Right hindlimb (tissue), 1 donor: ENCODE results near the gene DEDD2.
"Not testable (repeated sequence)": the region's sequence is repeated elsewhere in the genome, so short reads cannot be mapped to it uniquely, and the experiment has no call there.

Source experiments
- DNase-seq: peaks from one replicate; pipeline ENCODE4 v3.0.0-alpha.2; 2018

Gene DEDD2, protein sequence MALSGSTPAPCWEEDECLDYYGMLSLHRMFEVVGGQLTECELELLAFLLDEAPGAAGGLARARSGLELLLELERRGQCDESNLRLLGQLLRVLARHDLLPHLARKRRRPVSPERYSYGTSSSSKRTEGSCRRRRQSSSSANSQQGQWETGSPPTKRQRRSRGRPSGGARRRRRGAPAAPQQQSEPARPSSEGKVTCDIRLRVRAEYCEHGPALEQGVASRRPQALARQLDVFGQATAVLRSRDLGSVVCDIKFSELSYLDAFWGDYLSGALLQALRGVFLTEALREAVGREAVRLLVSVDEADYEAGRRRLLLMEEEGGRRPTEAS

DNA sequence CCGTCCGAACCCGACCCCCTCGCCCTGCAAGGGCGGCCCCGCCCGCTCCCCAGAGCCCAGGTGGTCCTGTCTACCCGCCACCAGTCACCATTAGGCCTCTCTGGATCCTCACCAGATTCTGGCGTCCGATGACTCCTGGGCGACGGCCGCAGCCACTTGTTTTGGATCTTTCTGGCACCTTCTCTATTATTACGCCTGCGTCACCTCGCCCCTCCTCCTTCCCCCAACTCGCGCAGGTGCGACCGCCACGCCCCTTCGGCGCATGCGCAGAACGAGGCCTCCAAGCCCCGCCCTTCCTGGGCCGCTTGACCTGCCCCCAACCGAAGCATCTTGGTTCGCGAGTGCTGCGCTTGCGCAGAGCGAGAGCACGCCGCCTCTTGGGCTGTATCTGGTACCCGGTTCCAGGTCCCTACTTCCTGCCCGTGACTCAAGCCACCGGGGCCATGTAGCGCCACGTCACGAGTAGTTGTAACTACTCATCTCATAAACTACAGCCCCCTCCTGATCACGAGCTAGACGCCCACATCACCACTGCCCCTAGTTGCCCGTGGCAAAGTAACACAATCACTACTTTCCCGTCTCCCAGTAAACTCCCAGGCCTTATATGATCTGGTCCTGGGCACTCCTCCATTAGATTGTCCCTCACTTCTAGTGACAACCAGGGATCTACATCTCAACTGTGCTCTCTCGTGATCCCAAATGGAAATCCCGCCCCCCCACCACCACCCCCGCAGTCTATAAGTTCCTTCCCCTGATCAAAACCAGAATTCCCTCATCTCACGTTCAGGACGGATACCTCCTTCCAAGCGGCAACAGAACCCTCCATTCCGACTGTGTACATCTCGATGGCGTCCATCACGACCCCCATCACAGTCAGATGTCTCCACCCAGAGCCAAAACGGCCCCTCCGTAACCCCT lies at the start of gene DEDD2:
Gene DEDD2, minus strand, starts transcription at position 158 of the 918 bp plus-strand sequence. CDS start 670 bp downstream, outside the sequence.
- peak; percentile 96 for DNase-seq

DNA sequence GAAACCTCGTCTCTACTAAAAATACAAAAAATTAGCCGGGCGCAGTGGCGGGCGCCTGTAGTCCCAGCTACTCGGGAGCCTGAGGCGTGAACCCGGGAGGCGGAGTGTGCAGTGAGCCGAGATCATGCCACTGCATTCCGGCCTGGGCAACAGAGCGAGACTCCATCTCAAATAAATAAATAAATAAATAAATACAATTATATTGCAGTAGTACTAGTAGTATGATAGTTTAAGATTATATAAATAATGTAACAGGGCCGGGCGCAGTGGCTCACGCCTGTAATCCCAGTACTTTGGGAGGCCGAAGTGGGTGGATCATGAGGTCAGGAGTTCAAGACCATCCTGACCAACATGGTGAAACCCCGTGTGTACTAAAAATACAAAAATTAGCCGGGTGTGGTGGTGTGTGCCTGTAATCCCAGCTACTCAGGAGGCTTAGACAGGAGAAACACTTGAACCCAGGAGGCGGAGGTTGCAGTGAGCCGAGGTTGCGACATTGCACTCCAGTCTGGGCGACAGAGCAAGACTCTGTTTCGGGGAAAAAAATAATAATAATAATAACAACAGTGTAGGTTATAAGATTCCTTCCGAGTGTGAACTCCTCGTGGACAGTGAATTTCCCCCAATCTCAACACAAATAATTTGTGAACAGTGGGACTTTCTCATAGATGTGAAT lies 49.6 kb upstream of the DEDD2 start:
- DNase-seq = not testable (repeated sequence)

DNA sequence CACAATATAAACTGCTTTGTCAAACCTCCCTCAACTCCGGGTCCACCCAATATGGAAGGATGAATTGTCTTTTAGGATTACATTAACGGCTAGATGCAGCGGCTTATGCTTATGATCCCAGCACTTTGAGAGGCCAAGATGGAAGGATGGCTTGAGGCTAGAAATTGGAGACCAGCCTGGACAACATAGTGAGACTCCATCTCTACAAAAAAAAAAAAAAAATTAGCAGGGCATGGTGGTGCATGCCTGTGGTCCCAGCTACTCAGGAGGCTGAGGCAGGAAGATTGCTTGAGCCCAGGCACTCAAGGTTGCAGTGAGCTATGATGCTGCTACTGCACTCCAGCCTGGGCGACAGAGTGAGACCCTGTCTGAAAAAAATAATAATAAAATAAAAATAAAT lies 48.6 kb upstream of the DEDD2 start:
- DNase-seq = peak; percentile 7

DNA sequence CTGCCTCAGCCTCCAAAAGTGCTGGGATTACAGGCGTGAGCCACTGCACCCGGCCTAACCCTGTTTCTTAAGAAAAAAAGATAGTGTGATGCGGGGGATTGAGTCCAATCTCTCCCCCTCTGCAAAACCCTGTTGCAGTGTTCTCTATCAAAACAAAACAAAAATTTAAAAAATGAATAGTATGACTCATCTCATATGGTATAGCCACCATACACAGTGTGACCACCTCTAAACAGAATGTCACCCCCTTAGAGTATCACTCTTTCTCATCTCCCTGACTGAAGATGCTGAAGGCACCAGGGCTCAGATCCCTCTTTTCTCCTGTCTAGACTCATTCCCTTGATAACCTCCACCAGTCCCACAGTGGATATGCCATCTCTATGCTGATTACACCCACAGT lies 44.3 kb upstream of the DEDD2 start:
- DNase-seq = no peak

DNA sequence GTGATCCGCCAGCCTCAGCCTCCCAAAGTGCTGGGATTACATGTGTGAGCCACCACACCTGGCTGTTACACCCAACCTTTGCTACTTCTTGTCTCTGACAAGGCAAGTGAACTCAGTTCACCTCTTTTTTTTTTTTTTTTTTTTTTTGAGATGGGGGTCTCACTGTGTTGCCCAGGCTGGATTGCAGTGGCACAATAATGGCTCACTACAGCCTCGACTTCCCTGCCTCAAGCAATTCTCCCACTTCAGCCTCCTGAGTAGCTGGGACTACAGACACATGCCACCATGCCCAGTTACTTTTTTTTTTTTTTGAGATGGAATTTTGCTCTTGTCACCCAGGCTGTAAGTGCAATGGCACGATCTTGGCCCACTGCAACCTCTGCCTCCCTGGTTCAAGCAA lies 40.4 kb upstream of the DEDD2 start:
- DNase-seq = peak; percentile 7

DNA sequence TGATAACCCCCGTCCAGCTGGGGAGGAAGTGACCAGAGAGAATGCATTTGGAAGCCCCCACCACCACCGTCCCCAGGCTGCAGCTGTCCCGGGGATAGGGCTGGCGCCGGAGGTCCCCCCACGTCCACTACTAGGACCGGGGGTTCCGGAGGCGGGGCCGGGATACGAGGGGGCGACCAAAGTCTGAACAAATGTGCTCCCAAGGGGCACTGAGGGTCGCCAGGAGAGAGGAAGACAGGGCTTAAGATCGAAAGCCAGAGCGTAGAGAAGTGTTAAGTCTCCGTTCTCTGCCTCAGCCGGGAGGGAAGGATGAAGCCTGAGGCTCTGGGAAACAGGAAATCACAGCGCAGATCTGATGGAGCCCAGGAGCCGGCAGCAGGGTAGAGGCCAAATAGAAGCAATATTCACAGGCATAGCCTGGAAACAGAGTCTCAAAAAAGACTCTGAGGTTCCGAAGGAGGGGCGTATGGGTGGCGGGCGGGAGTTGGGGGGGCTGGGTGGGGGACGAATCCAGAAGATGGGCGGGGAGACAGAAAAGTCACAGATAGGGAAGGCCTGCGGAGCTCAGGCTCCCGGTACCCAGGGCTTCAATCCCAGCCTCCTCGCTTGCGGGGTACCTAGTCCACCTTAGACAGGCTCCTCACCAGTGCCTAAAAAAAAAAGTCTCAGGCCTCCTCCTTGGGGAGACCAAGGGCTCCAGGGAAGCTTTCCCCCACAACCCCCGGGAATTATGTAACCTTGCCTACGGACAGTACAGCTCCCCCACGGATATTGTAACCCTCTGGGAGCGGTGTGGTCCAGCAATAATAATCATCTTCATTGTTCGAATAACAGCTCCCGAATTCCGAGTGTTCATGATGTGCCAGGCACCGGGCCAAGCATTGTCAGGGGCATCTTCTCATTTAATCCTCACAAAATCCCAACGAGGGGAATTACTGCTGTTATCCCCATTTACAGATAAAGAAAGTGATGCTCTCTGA lies 38.6 kb upstream of the DEDD2 start:
- peak; percentile 82 for DNase-seq

DNA sequence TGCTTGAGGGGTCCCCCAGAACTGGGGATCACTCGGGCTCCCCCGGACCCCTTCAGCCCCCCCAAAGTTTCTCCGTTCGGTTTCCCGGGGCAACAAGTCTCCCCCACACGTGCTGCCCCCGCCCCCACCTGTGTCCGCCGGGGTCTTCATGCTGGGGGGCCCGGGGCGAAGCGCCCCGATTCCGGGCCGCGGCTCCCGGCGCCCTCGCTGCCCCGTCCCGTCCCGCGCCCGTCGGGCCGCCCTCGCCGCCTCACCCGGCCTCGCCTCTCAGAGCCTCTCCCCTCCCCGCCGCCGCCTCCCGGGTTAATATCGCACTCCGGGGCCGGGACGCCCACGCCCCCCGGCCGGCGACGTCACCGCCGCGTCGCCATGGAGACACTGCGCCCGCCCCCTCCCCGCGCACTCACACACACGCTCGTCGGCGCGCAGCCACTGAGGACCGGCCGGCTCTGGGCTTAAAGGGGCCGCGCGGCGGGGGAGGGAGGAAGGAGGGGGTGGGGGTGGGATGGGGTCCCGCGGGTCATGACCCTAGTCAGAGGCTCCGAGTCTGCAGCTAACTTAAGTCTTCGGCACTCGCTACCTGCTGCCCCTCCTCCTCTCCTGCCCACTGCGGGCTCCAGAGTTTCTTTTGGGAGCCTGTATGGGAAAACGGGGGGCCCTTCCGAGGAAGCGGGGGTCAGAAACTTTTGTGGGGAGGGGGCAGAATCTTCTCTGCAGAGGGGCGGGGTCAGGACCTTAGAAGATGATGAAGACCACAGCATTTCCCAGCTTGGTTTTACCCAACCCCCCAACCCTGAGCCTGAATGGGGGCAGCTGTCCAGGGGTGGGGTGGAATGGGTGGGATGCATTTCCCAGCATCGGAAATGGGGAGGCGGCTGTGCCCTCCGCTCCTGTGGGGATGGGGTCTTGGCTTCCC lies 37.6 kb upstream of the DEDD2 start, which contains the start of gene ERF:
Gene ERF, minus strand, starts transcription at position 279 of the 916 bp plus-strand sequence. Its CDS starts 129 bp downstream, at position 150.
- DNase-seq = peak; percentile 97

DNA sequence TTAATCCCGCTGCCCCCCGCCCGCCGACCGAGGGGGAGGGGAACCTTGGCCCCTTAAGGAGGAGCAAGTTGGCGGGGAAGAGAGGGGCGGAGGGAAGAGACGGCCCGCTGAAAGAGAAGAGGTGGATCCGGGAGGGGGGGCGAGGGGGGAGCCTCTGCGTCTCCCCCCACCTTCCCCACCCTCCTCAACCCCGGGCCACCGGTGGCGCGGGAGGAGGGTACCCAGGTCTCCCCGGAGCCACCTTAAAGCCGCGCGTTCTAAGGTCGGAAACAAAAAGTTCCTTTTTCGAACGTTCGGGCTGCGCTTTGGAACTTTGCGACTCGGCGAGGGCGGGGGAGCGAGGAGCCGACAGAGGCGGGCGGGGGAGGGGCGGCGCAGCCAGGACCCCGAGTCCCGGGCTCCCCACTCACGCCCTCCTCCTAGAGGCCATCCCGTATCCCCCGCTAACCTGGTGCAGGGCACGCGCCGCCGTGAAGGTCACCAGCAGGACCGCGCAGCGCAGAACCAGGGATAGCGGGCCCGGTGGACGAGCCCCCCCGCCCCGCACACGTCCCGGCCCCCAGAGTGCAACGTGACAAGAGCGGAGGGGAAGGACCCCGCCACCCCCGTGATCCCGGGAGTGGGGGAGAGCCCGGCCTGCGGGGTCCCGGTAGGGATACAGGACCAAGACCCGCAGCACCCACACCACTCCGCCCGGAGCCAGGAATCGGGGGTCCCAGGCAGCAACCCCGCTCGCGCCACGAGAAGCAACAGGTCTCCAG lies 36.8 kb upstream of the DEDD2 start:
- DNase-seq = peak; percentile 85

DNA sequence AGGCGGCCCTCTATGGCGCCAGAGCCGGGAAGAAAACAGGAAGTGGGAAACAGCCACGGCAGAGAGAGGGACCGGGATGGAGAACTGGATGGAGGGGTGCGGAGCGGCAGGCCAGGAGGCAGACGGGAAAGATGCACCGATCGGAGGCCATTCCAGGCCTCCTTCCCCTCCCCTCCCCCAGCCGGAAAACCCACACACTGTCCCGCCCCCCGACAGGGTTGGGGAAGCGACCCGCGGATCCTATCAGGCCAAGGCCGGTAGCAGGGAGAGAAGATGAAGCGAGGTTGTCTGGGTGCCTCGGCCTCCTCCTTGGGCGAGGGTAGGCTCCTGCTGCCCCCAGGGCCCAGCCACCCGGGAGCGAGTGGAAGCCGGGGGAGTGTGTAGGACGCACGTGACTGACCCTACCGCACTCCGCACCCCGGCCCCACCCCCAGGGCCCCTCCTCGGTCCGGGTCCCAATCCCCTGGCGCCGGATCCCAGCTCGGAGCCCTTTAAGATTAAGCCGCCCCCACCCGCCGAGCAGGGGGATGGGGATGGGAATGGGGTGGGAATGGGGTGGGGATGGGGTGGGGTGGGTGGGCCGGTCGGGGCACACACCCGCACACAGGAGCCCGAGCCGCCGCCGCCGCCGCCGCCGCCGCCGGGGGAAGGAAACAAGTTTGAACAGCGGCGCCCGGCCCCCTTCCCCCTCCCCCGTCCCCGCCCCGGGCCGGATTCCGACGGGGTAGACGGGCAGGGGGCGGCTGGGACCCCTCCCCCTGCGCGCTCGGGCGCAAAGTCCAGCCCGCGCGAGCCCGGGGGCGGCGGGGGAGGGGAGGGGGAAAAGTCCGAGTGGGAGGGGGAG lies 36.0 kb upstream of the DEDD2 start:
- peak; percentile 84 for DNase-seq

DNA sequence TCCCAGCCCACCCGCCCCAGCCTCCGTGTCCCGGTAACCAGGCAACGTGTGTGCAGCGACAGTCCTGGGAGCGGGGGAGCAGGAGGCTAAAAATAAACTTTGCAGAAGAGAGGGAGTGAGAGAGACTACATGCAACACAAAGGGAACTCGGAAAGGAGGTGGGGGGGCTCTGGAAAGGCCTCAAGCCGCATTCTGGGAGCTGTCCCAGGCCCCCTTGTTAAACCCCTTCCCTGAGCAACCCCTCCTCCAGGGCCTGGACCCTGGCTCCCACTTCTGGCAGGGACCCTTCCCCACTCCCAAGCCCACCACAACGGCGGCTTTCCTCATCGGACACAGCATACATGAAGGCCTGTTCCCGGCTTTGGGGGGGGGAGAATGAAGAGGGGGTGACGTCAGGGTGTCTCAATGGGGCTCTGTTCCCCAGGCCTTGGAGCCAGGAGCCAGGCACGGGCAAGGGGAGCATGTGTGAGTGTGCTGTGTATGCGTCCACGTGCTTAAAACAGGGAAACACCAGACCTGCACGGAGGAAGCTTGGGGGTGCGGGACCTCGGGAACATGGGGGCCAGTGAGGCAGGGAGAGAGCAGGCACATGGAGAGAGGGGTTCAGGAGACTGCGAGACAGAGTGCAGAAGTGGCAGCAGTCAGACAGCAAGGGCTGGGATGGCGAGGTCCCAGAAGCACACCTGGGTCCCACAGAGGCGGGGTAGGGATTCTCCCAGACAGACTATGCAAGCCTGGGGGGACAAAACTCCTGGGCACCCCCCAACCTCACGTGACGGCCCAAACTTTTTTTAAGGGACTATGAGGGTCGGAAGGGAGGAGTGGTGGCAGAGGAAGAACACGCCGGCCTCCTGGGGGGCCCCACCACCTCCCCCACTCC lies 35.1 kb upstream of the DEDD2 start:
- peak; percentile 82 for DNase-seq

DNA sequence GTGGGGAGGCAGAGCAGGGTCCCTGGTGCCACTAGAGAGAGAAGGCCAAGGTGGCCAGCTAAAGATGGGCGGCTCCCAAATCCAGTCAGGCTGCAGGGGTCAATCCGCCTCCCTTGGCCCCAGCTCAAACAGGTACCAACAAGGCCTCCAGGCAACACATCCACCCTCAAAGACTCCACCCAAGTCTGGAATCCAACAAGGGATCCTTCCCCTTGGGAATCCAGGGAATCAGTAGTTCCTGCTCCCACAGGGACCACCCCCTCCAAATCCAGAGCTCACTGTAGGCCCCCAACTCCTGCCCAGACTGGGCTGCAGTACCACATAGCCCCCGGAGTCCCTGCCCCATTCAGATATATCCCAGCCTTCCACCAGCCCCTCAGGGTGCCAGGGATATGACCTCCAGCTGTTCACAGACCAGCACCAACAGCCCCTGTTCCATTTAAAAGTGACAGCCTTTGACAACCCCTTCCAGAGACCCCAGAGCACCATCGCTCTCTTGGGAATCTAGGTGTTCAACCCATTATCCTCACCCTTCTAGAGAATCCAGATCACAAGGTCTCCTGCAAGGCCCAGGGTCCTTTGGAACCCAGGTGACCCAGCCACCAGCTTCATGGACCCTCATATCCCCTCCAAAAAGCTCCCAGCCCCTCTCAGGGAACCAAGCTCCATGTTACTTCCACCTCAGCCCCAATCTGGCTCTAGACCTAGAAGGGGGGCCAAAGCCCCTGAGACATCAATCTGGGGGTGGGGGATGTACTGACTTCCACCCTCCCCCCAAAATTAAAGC lies 34.3 kb upstream of the DEDD2 start:
- no peak for DNase-seq

DNA sequence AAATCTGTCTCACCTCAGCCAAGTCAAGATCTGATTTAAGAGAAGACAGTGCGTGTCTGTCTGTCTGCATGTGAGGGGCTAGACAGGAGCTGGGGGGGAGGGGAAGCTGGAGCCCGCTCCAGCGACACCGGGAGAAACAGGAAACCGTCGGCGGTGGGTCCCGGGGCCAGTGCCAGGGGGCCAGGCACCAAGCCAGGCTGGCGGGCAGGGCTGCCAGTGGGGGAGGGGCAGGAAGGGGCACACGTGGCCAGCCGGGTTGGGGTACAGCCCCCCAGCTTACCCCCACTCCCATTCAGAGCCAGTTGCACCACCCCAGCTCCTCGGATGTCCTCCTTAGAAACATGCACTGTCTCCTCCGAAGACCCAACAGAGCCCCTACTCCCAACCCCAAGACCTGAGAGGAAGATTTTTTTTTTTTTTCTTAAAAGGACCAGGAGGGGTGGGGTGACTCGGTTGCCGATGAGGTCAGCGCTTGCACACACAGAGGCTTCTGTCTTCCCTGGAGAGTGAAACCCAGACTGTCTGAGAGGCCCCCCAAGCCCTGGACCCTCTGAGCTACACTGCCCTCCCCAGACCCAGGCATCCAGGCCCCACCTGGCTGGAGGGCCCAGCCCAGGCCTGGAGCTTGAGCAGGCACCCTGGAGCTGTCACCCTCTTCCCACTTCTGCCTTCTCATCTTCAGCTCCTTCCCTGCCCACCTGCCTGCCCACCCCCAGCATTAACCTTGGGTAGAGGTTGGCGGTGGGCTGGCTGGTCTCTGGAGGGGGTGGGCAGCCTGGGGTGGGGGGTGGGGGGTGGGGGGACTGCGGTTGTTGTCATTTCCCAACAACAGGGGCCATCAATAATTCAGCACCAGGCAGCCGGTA lies 33.4 kb upstream of the DEDD2 start:
- peak; percentile 60 for DNase-seq

DNA sequence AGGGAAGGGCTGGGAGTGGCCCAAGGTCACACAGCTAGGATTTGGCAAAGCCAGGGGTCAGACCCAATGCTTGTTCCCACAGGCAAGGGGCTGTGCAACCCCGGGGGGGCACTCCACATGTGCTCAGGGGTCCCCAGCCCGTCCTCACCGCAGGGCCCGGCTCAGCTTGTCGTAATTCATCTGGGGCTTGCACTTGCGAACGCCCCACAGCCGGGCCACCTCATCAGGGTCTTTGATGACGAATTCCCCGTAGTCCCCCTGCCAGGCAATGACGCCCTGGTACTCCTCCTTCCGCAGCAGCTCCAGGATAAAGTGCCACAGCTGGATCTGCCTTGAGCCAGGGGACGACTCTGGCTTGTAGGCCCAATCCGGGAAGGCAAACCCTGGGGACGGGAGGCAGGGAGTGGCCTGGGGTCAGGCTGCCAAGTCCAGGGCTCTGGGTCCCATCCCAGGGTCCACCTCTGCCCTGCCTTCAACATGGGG lies 32.7 kb upstream of the DEDD2 start:
- DNase-seq = no peak

DNA sequence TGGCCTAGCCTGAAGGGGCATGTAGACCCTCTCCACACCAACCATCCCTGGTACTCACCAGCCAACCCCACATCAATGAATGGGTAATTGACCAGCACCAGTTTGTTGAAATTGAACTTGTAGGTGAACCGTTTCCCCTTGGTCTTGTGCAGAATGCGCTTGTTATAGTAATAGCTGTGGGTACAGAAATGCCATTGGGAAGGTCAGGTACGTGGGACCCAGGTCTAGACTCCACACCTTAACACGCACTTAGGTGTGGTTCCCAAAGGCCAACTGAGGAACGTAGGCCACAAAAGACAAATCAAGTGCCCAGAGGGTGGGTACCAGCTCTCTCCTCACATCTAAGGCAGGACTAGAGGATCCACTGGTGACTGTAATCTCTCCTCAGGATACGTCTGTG lies 32.3 kb upstream of the DEDD2 start:
- DNase-seq = no peak

DNA sequence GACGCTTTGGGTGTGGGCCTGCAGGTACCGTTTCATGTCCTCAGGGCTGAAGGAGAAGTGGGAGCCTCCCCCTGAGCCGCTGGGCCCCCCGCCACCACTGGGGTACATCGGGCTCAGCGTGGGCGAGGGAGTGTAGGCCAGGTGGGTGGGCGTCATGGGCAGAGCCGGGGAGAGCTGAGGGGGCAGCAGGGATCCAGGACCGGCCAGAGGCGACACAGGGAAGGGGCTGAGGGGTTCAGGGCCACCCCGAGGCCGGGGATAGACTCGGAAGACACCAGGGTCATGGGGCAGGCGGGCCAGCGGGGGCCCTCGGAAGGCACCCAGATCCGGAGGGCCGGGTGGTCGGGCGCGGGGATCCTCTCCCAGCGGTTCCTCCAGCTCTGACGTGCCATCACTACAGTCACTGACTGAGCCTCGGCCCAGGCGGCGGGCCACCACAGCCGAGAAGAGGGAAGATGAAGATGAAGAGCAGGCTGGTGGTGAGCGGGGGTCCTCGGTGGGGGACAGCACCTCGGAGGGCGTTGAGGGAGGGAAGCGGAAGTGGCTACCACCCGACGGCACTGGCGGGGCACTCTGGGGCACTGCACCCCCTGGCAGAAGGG lies 31.8 kb upstream of the DEDD2 start:
- no peak for DNase-seq
